Measurements from ENCODE around the gene RABEP1.

Gene RABEP1

GRCh38 chr17:5269241-5269960 is 12.7 kb upstream of the RABEP1 start:
- no peak for DNase-seq

- no peak for DNase-seq
Measured at GRCh38 chr17:5272322-5272721, 9.8 kb upstream of the RABEP1 start.

- DNase-seq = peak in 4 of 6 experiments; percentile 47 to 60 (median 52)
Measured at GRCh38 chr17:5282642-5283217, 646 bp downstream of the RABEP1 start.

GRCh38 chr17:5283571-5284315 is 1.7 kb downstream of the RABEP1 start:
- DNase-seq = peak in 1 of 6 experiments; percentile 2

GRCh38 chr17:5284681-5285080 is 2.6 kb downstream of the RABEP1 start:
- no peak for DNase-seq

- no peak for DNase-seq
Measured at GRCh38 chr17:5286846-5287245, 4.8 kb downstream of the RABEP1 start.

- DNase-seq = no peak
Measured at GRCh38 chr17:5291683-5292350, 9.7 kb downstream of the RABEP1 start.

GRCh38 chr17:5297245-5297644 is 15.2 kb downstream of the RABEP1 start:
- DNase-seq = no peak

- DNase-seq = no peak
Measured at GRCh38 chr17:5299383-5299782, 17.3 kb downstream of the RABEP1 start.

GRCh38 chr17:5304636-5305035 is 22.6 kb downstream of the RABEP1 start:
- no peak for DNase-seq

- DNase-seq = no peak
Measured at GRCh38 chr17:5309851-5310250, 27.8 kb downstream of the RABEP1 start.

- DNase-seq = no peak
Measured at GRCh38 chr17:5325851-5326250, 43.8 kb downstream of the RABEP1 start.

GRCh38 chr17:5329784-5330557 is 47.9 kb downstream of the RABEP1 start:
- peak in 1 of 6 experiments; percentile 5 for DNase-seq

- no peak for DNase-seq
Measured at GRCh38 chr17:5330981-5331380, 48.9 kb downstream of the RABEP1 start.

GRCh38 chr17:5331506-5331905 is 49.4 kb downstream of the RABEP1 start:
- DNase-seq = no peak

- DNase-seq = no peak
Measured at GRCh38 chr17:5344914-5345313, 62.8 kb downstream of the RABEP1 start.

- no peak for DNase-seq
Measured at GRCh38 chr17:5352681-5353289, 70.7 kb downstream of the RABEP1 start.

GRCh38 chr17:5354310-5354709 is 72.2 kb downstream of the RABEP1 start:
- DNase-seq = no peak

- DNase-seq = no peak
Measured at GRCh38 chr17:5354886-5355415, 72.9 kb downstream of the RABEP1 start.

- DNase-seq = no peak
Measured at GRCh38 chr17:5355421-5356129, 73.5 kb downstream of the RABEP1 start.

- no peak for DNase-seq
Measured at GRCh38 chr17:5361426-5361825, 79.3 kb downstream of the RABEP1 start.
